GM12878 (cell line): ENCODE data around the gene BCL2L13.

ENCODE experiments used
- CEBPZ ChIP-seq: fragments of 150-350 bp; IDR thresholded peaks from 2 replicates; pipeline ENCODE4 v1.6.1; 2016; ENCODE audit warnings: low read depth, low read length
- CTCF ChIP-seq, 3 experiments: IDR thresholded peaks in 2 of 3; conservative IDR thresholded peaks in 1 of 3; 2 replicates each; pipeline ENCODE4 v1.5.1; 2011; ENCODE audit warnings: low read depth in 3 of 3, low read length in 3 of 3, mild to moderate bottlenecking in 3 of 3, control low read depth in 2 of 3, moderate library complexity in 2 of 3, inconsistent platforms in 1 of 3, mixed read lengths in 1 of 3; ENCODE audit not compliant: control insufficient read depth in 2 of 3, insufficient read depth in 1 of 3; ENCODE audit errors: extremely low read depth in 1 of 3
- MXI1 ChIP-seq: fragments of 150-350 bp; IDR thresholded peaks from 2 replicates; pipeline ENCODE4 v1.6.1; 2011; ENCODE audit warnings: low read depth, mild to moderate bottlenecking, inconsistent platforms, low read length, improper control_type of control experiment
- RBBP5 ChIP-seq: fragments of 200-600 bp; sonication (generic); conservative IDR thresholded peaks from 2 replicates; pipeline ENCODE4 v1.6.1; 2016
- SREBF2 ChIP-seq: IDR thresholded peaks from 2 replicates; pipeline ENCODE4 v1.6.1; 2012; ENCODE audit warnings: mild to moderate bottlenecking, low read length
- SRF ChIP-seq, 2 experiments: IDR thresholded peaks; 2 replicates each; pipeline ENCODE4 v1.6.1; 2011; ENCODE audit warnings: low read depth in 2 of 2, low read length in 2 of 2, mild to moderate bottlenecking in 1 of 2, moderate library complexity in 1 of 2
- TBL1XR1 ChIP-seq: IDR thresholded peaks from 2 replicates; pipeline ENCODE4 v1.6.1; 2012; ENCODE audit warnings: low read depth, low read length, improper control_type of control experiment

GRCh38 chr22:17631076-17631565 lies 7.4 kb upstream of the BCL2L13 start:
- TF ChIP-seq RBBP5 (no peak), CTCF (IDR thresholded peaks at IDR 0.05 in 2 of 3, conservative IDR thresholded peaks at IDR 0.05 in 1 of 3; ENCODE audit: control insufficient read depth in 2 of 3, extremely low read depth in 1 of 3, insufficient read depth in 1 of 3, low read depth in 3 of 3, low read length in 3 of 3) (no peak), TBL1XR1 (no peak), SREBF2 (no peak), CEBPZ (no peak), SRF (IDR thresholded peaks at IDR 0.05; ENCODE audit: low read depth in 2 of 2, low read length in 2 of 2) (no peak), MXI1 (no peak)
